GM23338 (cell line): Measurements from ENCODE around the gene TIMP3. TPM values are rescaled to one million over a fixed set of nuclear protein-coding genes. Genes with fewer than 3 reads are reported as not detected.

Experiments
- ATAC-seq: fragments of 200-7000 bp; cut with Tn5 transposase; 3 replicates; pipeline ENCODE4 v1.9.1; 2020
- DNase-seq: peaks from one replicate; pipeline ENCODE4 v3.0.0-alpha.2; 2015; ENCODE audit warnings: low spot score
- H2AFZ ChIP-seq: fragments of 200-600 bp; sonication (generic); 2 replicates; pipeline ENCODE4 v1.8.0; 2016; ENCODE audit warnings: antibody characterized with exemption, mild to moderate bottlenecking, moderate library complexity
- H3F3A ChIP-seq: fragments of 200-600 bp; sonication (generic); replicated peaks from 2 replicates; pipeline ENCODE4 v1.8.0; 2017; ENCODE audit warnings: antibody characterized with exemption, mixed run types, low read depth
- H3K27ac ChIP-seq: fragments of 200-600 bp; sonication (generic); 2 replicates; pipeline ENCODE4 v1.6.1; 2016; ENCODE audit warnings: low read depth
- H3K27me3 ChIP-seq: fragments of 200-600 bp; sonication (generic); 2 replicates; pipeline ENCODE4 v1.8.0; 2016; ENCODE audit warnings: mild to moderate bottlenecking, mixed run types, moderate library complexity; ENCODE audit not compliant: insufficient read depth
- H3K36me3 ChIP-seq: fragments of 200-600 bp; sonication (generic); 2 replicates; pipeline ENCODE4 v1.8.0; 2016; ENCODE audit warnings: mild to moderate bottlenecking; ENCODE audit not compliant: insufficient read depth
- H3K4me1 ChIP-seq: fragments of 200-600 bp; sonication (generic); 2 replicates; pipeline ENCODE4 v1.8.0; 2016; ENCODE audit warnings: mild to moderate bottlenecking, moderate library complexity; ENCODE audit not compliant: insufficient read depth
- H3K4me2 ChIP-seq: fragments of 200-600 bp; sonication (generic); 2 replicates; pipeline ENCODE4 v1.7.1; 2017; ENCODE audit warnings: mixed run types
- H3K4me3 ChIP-seq: fragments of 200-600 bp; sonication (generic); 2 replicates; pipeline ENCODE4 v1.6.1; 2016; ENCODE audit warnings: mixed run types
- H3K79me2 ChIP-seq: fragments of 200-600 bp; sonication (generic); replicated peaks from 2 replicates; pipeline ENCODE4 v1.8.0; 2017; ENCODE audit warnings: mild to moderate bottlenecking; ENCODE audit not compliant: insufficient read depth
- H3K9me2 ChIP-seq: fragments of 200-600 bp; sonication (generic); 2 replicates; pipeline ENCODE4 v1.8.0; 2017; ENCODE audit not compliant: insufficient read depth
- H4K20me1 ChIP-seq: fragments of 200-600 bp; sonication (generic); replicated peaks from 2 replicates; pipeline ENCODE4 v1.8.0; 2017; ENCODE audit warnings: mild to moderate bottlenecking; ENCODE audit not compliant: insufficient read depth
- H3K27ac Mint-ChIP-seq: 2 replicates; pipeline ENCODE4 v1.8.0; 2020; ENCODE audit warnings: inconsistent platforms, mild to moderate bottlenecking, moderate library complexity, mixed read lengths
- H3K27me3 Mint-ChIP-seq: 3 replicates; pipeline ENCODE4 v1.8.0; 2022; ENCODE audit warnings: low read depth, mild to moderate bottlenecking, moderate library complexity, mixed read lengths, inconsistent platforms; ENCODE audit not compliant: insufficient read depth, poor library complexity
- H3K36me3 Mint-ChIP-seq: 3 replicates; pipeline ENCODE4 v1.8.0; 2021; ENCODE audit warnings: low read depth, mild to moderate bottlenecking, inconsistent platforms, moderate library complexity, mixed read lengths
- H3K4me1 Mint-ChIP-seq: 3 replicates; pipeline ENCODE4 v1.8.0; 2020; ENCODE audit warnings: mild to moderate bottlenecking, inconsistent platforms, mixed read lengths
- H3K4me3 Mint-ChIP-seq: 3 replicates; pipeline ENCODE4 v1.8.0; 2021; ENCODE audit warnings: moderate library complexity, mild to moderate bottlenecking, inconsistent platforms, mixed read lengths
- H3K9me3 Mint-ChIP-seq: 3 replicates; pipeline ENCODE4 v1.8.0; 2020; ENCODE audit warnings: moderate library complexity, mild to moderate bottlenecking, inconsistent platforms, mixed read lengths
- CTCF ChIP-seq, 2 experiments: fragments of 200-600 bp in 1 of 2; sonication (generic) in 1 of 2; conservative IDR thresholded peaks; 2 replicates each; pipeline versions ENCODE4 v1.5.1 to v1.6.1; 2016 to 2017; ENCODE audit warnings: antibody characterized with exemption in 2 of 2, low read depth in 2 of 2, mild to moderate bottlenecking in 2 of 2, moderate library complexity in 1 of 2
- ETS1 ChIP-seq: IDR thresholded peaks from 2 replicates; pipeline ENCODE4 v1.6.1; 2016; ENCODE audit warnings: antibody characterized with exemption
- EZH2 ChIP-seq: fragments of 200-600 bp; sonication (generic); IDR thresholded peaks from one replicate; pipeline ENCODE4 v1.8.0; 2017; ENCODE audit warnings: antibody characterized with exemption, mild to moderate bottlenecking, low read depth; ENCODE audit not compliant: unreplicated experiment
- EZH2phosphoT487 ChIP-seq: fragments of 200-600 bp; sonication (generic); IDR thresholded peaks from one replicate; pipeline ENCODE4 v1.8.1; 2018; ENCODE audit warnings: antibody characterized with exemption; ENCODE audit not compliant: unreplicated experiment
- POLR2AphosphoS5 ChIP-seq: IDR thresholded peaks from 2 replicates; pipeline ENCODE4 v1.6.1; 2016; ENCODE audit warnings: antibody characterized with exemption, low read depth
- REST ChIP-seq: IDR thresholded peaks from one replicate; pipeline ENCODE4 v1.6.1; 2018; ENCODE audit warnings: antibody characterized with exemption; ENCODE audit not compliant: unreplicated experiment
- STAT1 ChIP-seq: IDR thresholded peaks from one replicate; pipeline ENCODE4 v1.6.1; 2016; ENCODE audit warnings: antibody characterized with exemption; ENCODE audit not compliant: unreplicated experiment
- ZNF114 ChIP-seq: fragments of 250-450 bp; sonication (Bioruptor Pico); IDR thresholded peaks from 2 replicates; pipeline ENCODE4 v1.5.0; 2020; ENCODE audit warnings: mild to moderate bottlenecking, moderate library complexity
- ZNF462 ChIP-seq: fragments of 250-450 bp; sonication (Bioruptor Pico); IDR thresholded peaks from 2 replicates; pipeline ENCODE4 v1.5.0; 2020; ENCODE audit warnings: mild to moderate bottlenecking, moderate library complexity
- polyA plus RNA-seq: library from polyadenylated mRNA; unstranded; fragments of >200 nt; fragmentation: Nextera tagmentation; extraction: Ambion mirVana; gene quantifications from 2 replicates; pipeline ENCODE4 v1.2.1, GENCODE V29; 2016
- total RNA-seq: library from RNA; depleted of rRNA; stranded (reverse); fragments of >200 nt; shearing (Covaris generic); gene quantifications from 2 replicates; pipeline ENCODE4 v1.2.3, GENCODE V29; 2014

Gene TIMP3
- total and polyA plus RNA-seq, 2 experiments from 2014 or later: 1.4 to 4.3 TPM

GRCh38 chr22:32866953-32867352, 65.4 kb downstream of the TIMP3 start:
- Mint-ChIP-seq H3K27ac (no peak overlapping the region), H3K27me3 (no peaks in the 10 kb centered on the region), H3K4me3 (no peak overlapping the region), H3K9me3 (no peaks in the 10 kb centered on the region), H3K36me3 (peaks cover 18% of the 10 kb centered on the region; the same call in 1 of the 3 replicates), H3K4me1 (peaks cover 3% of the 10 kb centered on the region; the same call in 1 of the 3 replicates)
- H3K36me3 ChIP-seq: peaks cover 13% of the 10 kb centered on the region
- no peak overlapping the region for H3K4me2 ChIP-seq
- no peaks in the 10 kb centered on the region for H3K4me1 ChIP-seq
- H2AFZ ChIP-seq: no peak overlapping the region
- TF ChIP-seq EZH2: no peak
- no peak for TF ChIP-seq STAT1
- no peak for TF ChIP-seq ZNF462 (CRISPR knock-in tag)
- no peak for TF ChIP-seq POLR2AphosphoS5
- TF ChIP-seq ETS1: no peak
- no peak for TF ChIP-seq CTCF (conservative IDR thresholded peaks at IDR 0.05; ENCODE audit: low read depth in 2 of 2)
- no peak for TF ChIP-seq EZH2phosphoT487
- TF ChIP-seq ZNF114: no peak
- no peak for TF ChIP-seq REST
- H3K9me2 ChIP-seq: no peaks in the 10 kb centered on the region; the same call in 1 of the 2 replicates
- no peaks in the 10 kb centered on the region for H3K27me3 ChIP-seq
- ATAC-seq (no peak), DNase-seq (no peak)
- no peaks in the 10 kb centered on the region for H3K79me2 ChIP-seq
- no peak overlapping the region for H3K27ac ChIP-seq
- H3K4me3 ChIP-seq: no peak overlapping the region
- H3F3A ChIP-seq: no peaks in the 10 kb centered on the region
- H4K20me1 ChIP-seq: no peaks in the 10 kb centered on the region; the same call in none of the 2 replicates
